T-helper 1 cell (primary cell): ENCODE results near the gene ABCB7.
"Not testable (repeated sequence)": the region's sequence is repeated elsewhere in the genome, so short reads cannot be mapped to it uniquely, and the experiment has no call there.

Experiments used
- DNase-seq, 5 donors: peaks; one replicate each; pipeline ENCODE4 v3.0.0-alpha.2; 2012 to 2020
- total RNA-seq, 4 donors: gene quantifications; one replicate each; lab custom pipeline; 2026; lab: John Stamatoyannopoulos, UW

ABCB7 gene
- 25.1 to 35.6 (median 29.9) reads per million in 4 donors for total RNA-seq

- DNase-seq: peak; percentile 14 to 68 (median 41)
Observed at GRCh38 chrX:75155827-75156525, at the start of gene ABCB7. ABCB7 (minus strand) TSS chrX:75156283; CDS start chrX:75156272, 11 bp downstream.

DNA sequence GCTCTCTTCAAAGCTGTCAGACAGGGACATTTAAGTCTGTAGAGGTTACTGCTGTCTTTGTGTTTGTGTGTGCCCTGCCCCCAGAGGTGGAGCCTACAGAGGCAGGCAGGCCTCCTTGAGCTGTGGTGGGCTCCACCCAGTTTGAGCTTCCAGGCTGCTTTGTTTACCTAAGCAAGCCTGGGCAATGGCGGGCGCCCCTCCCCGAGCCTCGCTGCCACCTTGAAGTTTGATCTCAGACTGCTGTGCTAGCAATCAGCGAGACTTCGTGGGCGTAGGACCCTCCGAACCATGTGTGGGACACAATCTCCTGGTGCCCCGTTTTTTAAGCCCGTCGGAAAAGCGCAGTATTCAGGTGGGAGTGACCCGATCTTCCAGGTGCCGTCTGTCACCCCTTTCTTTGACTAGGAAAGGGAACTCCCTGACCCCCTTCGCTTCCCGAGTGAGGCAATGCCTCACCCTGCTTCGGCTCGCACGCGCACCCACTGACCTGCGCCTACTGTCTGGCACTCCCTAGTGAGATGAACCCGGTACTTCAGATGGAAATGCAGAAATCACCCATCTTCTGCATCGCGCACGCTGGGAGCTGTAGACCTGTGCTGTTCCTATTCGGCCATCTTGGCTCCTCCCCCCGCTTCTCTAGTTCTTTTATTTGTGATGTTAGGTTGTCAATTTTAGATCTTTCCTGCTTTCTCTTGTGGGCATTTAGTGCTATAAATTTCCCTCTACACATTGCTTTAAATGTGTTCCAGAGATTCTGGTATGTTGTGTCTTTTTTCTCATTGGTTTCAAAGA, 32.5 kb upstream of the ABCB7 start:
- not testable (repeated sequence) for DNase-seq

DNA sequence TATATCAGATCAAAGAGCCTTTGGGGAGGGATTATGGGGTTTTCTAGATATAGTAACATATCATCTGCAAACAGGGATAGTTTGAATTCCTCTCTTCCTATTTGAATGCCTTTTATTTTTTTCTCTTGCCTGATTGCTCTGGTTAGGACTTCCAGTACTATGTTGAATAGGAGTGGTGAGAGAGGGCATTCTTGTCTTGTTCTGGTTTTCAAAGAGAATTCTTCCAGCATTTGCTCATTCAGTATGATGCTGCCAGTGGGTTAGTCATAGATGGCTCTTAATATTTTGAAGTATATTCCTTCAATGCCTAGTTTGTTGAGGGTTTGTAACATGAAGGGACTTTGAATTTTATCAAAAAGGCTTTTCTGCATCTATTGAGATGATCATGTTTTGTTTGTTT, 25.6 kb upstream of the ABCB7 start:
- no peak for DNase-seq

- DNase-seq: not testable (repeated sequence)
Observed at GRCh38 chrX:75179536-75180293, 23.6 kb upstream of the ABCB7 start.

DNA sequence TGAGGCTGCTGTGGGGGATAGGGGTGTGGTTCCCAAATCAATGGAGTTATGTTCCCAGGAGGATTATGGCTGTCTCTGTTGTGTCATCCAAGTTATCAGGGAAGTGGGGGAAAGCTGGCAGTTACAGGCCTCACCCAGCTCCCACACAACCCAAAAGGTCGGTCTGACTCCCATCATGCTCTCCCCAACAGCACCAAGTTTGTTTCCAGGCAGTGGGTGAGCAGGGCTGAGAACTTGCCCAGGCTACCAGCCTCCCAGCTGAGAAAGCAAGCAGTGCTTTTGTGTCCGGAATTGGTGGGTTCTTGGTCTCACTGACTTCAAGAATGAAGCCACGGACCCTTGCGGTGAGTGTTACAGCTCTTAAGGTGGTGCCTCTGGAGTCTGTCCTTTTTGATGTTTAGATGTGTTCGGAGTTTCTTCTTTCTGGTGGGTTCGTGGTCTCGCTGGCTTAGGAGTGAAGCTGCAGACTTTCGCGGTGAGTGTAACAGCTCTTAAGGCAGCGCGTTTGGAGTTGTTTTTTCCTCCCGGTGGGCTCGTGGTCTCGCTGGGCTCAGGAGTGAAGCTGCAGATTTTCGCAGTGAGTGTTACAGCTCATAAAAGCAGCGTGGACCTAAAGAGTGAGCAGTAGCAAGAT, 16.3 kb upstream of the ABCB7 start:
- DNase-seq: not testable (repeated sequence)

DNA sequence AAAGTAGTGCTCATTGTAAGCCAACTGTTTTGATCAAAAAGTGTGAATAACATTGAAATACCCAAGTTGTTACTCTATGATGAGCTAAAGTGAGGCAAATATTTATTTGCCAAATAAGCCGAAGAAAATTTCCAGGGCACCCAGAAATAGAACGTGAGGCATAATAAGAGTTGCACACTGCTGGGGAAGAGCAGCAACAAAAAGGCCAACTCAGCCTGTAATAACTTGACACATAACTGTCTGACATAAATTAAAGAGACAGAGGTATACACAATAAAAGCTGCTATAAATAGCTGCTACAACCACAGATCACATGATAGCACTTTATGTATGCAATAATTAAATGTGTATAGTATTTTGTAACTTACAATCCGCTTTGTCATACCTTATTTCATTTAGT, 2.0 kb upstream of the ABCB7 start:
- DNase-seq: no peak

DNA sequence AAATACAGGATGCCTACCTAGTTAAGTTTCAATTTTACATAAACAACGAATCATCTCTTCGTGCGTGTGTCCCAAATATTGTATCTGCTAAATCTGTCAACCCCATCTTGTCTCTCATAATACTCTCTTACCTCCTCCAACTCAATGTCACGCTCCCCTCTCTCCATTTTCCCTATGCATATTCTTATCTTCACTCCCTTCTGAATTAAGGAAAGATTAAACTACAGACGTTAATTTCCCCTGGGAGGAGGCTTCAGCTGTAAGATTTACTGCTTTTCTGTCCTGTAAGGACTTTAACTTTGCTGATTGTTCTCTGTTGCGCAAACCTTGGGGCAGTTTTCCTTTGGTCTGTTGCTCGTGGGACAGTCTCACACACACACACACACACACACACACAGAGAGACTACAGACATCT, 455 bp upstream of the ABCB7 start:
- DNase-seq: peak in 1 of 5 donors; percentile 6

DNA sequence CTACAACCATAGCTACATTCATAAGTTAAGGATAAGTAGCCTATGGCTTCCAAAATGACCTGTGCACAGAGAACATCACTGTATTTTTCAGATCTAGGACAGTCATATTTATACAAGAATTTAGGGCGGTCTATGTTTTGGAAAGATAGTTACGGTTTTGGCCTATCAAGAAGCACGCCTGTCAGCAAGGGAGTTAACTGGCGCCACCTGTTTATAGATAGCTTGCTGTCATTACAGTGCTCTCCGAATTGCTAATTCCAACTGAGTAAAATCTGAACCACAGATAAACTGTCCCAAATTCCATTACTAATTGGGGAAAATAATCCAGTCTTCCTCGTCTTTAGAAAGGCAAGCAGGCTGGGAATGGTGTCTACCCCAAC, 646 bp downstream of the ABCB7 start:
- peak in 1 of 5 donors; percentile 11 for DNase-seq

DNA sequence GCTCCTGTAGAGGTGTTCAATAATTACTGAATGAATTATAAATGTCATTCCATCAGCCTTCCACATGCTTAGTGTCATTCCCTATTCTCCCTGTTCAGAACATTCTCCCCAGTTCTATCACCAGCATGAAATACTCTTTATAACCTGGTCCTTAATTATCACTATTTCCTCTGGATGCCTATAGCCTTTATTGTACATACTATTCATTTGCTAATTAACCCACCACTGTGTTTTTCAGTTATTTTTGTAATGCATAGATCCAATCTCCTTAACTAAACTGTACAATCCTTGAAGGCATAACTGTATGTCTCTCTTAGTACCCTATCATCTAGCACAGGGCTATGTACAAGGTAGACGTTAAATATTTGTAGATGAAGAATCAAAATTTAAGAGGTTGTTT, 1.2 kb downstream of the ABCB7 start:
- no peak for DNase-seq

DNA sequence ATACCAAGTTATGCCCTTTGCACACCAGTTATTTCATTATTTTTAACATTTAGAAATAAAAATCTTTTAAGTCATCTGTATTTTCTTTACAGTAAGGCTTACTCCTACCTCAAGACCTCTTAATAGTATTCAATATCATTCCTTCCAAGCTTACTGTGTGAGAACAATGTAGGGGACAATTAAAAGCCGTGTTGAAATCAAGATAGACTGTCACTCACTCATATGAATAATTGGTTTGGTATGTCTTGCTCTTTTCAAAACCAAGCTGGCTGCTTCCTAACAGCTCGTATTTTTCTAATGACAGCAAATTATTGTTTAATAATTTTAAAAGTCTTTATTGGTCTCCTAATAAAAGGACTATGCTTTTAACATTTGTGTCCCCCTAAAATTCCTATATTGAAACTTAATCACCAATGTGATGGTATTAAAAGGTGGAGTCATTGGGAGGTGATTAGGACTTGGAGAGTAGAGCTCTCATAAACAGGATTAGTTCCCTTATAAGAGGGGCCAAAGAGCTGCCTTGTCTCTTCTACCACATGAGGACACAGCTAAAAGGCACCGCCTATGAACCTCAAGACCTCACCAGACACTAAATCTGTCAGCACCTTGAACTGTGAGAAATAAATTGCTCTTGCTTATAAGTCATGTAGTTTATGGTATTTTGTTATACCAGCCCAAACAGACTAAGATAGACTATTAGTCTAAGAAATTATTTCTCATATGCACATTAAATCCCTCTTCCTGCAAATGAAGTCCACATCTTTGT, 4.1 kb downstream of the ABCB7 start:
- no peak for DNase-seq

- DNase-seq: no peak
Observed at GRCh38 chrX:75149654-75150053, 6.4 kb downstream of the ABCB7 start.

DNA sequence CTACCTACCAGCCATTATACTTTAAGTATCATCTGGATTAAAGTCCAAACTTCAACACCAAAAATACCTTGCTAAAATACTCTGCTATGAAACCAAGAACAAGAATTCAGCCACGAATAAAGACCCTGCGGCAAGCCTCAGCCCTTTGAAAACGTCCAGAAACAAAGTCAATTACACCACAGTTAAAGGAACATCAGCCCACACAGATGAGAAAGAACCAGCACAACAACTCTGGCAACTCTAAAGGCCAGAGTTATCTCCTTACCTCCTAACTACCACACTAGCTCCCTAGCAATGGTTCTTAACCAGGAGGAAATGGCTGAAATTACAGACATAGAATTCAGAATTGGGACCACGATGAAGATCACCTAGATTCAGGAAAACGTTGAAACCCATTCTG, 23.4 kb downstream of the ABCB7 start:
- no peak for DNase-seq

DNA sequence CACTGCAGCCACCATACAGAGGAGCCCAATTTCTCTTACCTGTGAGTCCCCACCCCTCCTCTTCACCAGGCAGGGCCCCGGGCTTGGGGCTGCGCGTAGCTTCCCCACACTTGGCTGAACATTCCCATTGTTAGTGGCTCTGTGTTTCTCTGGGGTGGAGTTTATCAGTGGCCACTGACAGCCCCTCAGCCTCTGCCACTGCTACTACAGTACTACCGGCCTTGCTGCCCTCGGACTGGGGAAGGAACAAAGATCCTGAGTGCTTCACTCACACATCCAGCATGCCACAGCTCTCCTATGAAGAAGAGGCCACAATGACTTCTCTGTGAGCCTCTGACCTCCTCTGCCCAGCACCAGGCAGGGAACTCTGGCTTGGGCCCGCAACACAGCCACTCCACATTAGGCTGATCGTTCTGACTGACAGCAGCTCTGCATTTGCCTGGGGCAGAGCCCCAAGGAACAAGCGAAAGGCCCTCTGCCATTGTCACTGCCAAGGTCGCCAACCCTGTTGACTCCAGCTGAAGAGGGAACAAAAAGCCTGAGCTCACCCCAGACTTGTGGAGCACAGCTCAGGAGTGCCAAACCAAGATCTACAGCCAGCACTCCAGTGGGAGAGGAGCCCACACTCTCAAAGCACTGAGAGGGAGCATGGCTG, 24.0 kb downstream of the ABCB7 start:
- DNase-seq: no peak

- DNase-seq: not testable (repeated sequence)
Observed at GRCh38 chrX:75129069-75129468, 27.0 kb downstream of the ABCB7 start.

- DNase-seq: no peak
Observed at GRCh38 chrX:75118296-75118695, 37.8 kb downstream of the ABCB7 start.

DNA sequence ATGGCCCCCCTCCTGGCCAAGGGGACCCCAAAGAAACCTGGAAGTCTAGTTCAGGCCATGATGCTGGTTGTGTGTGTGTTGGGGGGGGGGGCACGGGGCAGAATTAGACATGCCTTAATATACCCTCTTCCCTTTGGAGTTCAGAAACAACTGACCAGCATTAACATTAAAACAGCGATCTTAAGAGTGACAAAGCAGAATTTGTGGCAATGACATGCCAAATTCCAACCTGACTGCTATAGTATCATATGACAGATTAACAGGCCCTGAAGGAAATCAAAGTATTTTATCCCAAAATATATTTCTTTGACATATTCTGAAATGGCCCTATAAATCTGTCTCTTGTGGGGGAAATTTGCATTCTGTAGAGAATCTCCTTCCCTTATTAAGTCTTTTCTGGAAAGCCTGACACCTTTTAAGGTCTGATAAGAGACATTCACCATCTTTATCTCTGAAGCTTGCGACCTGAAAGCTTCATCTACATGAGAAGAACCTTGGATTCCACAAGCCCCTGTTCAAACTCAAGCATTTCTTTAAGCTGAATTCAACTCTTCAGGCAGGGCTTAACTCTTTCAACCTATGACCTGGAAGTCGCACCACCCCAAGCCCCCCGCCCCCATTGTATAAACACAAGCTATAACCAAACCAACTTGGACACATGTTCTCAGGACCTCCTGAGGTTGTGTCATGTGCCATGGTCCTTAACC, 40.2 kb downstream of the ABCB7 start:
- no peak for DNase-seq

DNA sequence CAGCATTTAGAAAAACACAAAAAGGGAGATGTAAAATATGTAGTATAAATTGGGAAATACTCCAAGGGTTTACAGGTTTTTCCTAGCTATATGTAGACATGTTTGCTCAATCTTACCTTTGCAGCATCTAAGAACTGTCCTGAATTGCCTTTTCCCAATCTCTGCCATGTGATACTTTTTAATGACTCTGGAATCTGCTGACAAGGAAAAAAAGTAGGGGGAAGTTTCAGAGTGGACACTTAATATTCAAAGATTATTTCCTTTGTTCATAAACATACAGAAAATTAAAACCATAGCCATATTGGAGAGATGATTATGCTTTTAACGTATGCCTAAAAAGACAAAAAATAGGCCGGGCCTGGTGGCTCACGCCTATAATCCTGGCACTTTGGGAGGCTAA, 41.4 kb downstream of the ABCB7 start:
- DNase-seq: no peak

- DNase-seq: no peak
Observed at GRCh38 chrX:75113664-75114063, 42.4 kb downstream of the ABCB7 start.

- no peak for DNase-seq
Observed at GRCh38 chrX:75107863-75108509, 48.1 kb downstream of the ABCB7 start.

DNA sequence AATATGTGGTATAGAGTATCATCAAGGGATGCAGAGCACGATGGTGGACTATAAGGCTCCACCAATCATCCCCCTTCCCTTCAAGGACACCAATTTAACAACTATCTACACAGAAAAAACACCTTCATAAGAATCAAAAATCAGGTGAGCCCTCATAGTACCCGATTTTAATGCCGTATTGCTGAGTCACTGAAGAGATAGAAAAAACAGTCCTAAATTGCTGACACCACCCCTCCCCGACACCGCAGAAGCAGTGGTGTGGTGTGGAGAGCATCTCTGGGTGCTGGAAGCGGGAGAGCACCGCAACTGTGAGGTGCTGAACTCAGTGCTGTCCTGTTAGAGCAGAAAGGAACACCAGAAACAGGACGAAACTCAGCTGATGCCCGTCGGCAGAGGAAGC, 49.3 kb downstream of the ABCB7 start:
- DNase-seq: no peak
